OCI-LY1 (cell line): ENCODE results near the gene POLR3A.

ENCODE experiments used
- H2AFZ ChIP-seq: fragments of 200-600 bp; sonication (generic), shearing (Covaris generic); 2 replicates; pipeline ENCODE4 v1.6.0; 2014; ENCODE audit warnings: antibody characterized with exemption, mild to moderate bottlenecking, low read length
- H3F3A ChIP-seq: fragments of 200-600 bp; sonication (generic), shearing (Covaris generic); 2 replicates; pipeline ENCODE4 v1.6.0; 2014; ENCODE audit warnings: mild to moderate bottlenecking, antibody characterized with exemption, low read length, moderate library complexity; ENCODE audit not compliant: insufficient read depth
- H3K27ac ChIP-seq: fragments of 200-600 bp; sonication (generic); 2 replicates; pipeline ENCODE4 v1.5.1; 2014; ENCODE audit warnings: low read length, mixed run types, mild to moderate bottlenecking, low read depth; ENCODE audit not compliant: poor library complexity, severe bottlenecking
- H3K27me3 ChIP-seq: fragments of 200-600 bp; sonication (generic); 2 replicates; pipeline ENCODE4 v1.6.0; 2014; ENCODE audit warnings: antibody characterized with exemption, mild to moderate bottlenecking, low read length, moderate library complexity; ENCODE audit not compliant: insufficient read depth
- H3K36me3 ChIP-seq: fragments of 200-600 bp; sonication (generic); 2 replicates; pipeline ENCODE4 v1.6.1; 2014; ENCODE audit warnings: mild to moderate bottlenecking, antibody characterized with exemption, low read length, moderate library complexity, mixed read lengths; ENCODE audit not compliant: insufficient read depth
- H3K4me1 ChIP-seq: fragments of 200-600 bp; sonication (generic); 2 replicates; pipeline ENCODE4 v1.5.1; 2014; ENCODE audit warnings: mild to moderate bottlenecking, low read length, moderate library complexity; ENCODE audit not compliant: insufficient read depth, severe bottlenecking
- H3K4me2 ChIP-seq: fragments of 200-600 bp; sonication (generic), shearing (Covaris generic); 2 replicates; pipeline ENCODE4 v1.6.1; 2014; ENCODE audit warnings: low read length
- H3K4me3 ChIP-seq: fragments of 200-600 bp; sonication (generic); 2 replicates; pipeline ENCODE4 v1.5.1; 2014; ENCODE audit warnings: low read length, low read depth, mild to moderate bottlenecking, mixed read lengths; ENCODE audit not compliant: poor library complexity, severe bottlenecking
- H3K79me2 ChIP-seq: fragments of 200-600 bp; shearing (Covaris generic); 2 replicates; pipeline ENCODE4 v1.6.1; 2016; ENCODE audit warnings: mixed run types, low read length, mixed read lengths; ENCODE audit not compliant: insufficient read depth
- H3K9ac ChIP-seq: fragments of 200-600 bp; sonication (generic), shearing (Covaris generic); 2 replicates; pipeline ENCODE4 v1.6.1; 2014; ENCODE audit warnings: mild to moderate bottlenecking, low read length, mixed read lengths
- H3K9me2 ChIP-seq: fragments of 200-600 bp; sonication (generic), shearing (Covaris generic); 2 replicates; pipeline ENCODE4 v1.6.1; 2014; ENCODE audit warnings: low read depth, mild to moderate bottlenecking, low read length, mixed read lengths
- H3K9me3 ChIP-seq: fragments of 200-600 bp; shearing (Covaris generic); 2 replicates; pipeline ENCODE4 v1.6.1; 2014; ENCODE audit warnings: low read length, mixed read lengths
- H4K20me1 ChIP-seq: fragments of 200-600 bp; sonication (generic), shearing (Covaris generic); 2 replicates; pipeline ENCODE4 v1.6.0; 2016; ENCODE audit warnings: mild to moderate bottlenecking, low read length; ENCODE audit not compliant: insufficient read depth
- EZH2 ChIP-seq: fragments of 200-600 bp; sonication (generic), shearing (Covaris generic); IDR thresholded peaks from 2 replicates; pipeline ENCODE4 v1.8.0; 2017; ENCODE audit warnings: borderline replicate concordance, mixed run types, mild to moderate bottlenecking, antibody characterized with exemption, low read length, moderate library complexity, mixed read lengths
- TF ChIP-seq, protein P1 (sequence below): fragments of 200-600 bp; sonication (generic), shearing (Covaris generic); IDR thresholded peaks from 2 replicates; pipeline ENCODE4 v1.5.1; 2017; ENCODE audit warnings: mild to moderate bottlenecking, antibody characterized with exemption, low read length, moderate library complexity, mixed read lengths

POLR3A gene

DNA sequence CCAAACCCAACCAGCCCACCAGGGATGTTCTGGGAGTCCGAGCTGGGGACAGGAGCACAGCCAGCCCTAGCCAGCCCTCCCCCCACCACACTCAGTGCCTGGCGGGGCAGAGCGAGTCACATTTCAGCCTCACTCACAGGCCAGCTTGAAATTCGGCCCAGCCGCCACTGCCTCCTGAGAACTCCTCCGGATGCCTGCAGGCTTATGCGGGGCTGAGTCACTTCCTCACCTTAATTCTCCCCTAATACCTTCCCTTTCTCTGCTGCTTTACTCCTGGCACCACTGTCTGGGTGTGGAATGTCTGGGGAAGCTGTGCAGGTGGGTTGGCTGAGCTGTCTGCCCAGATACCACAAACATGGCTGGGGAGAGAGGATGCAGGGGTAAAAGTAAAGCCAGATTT lies 80.1 kb downstream of the POLR3A start:
- Histone ChIP-seq H3K27me3 (no peaks in the 10 kb centered on the region), H3K9me2 (no peaks in the 10 kb centered on the region), H3K4me3 (no peak overlapping the region), H3F3A (no peaks in the 10 kb centered on the region), H3K27ac (no peak overlapping the region), H3K79me2 (no peaks in the 10 kb centered on the region), H4K20me1 (no peaks in the 10 kb centered on the region), H3K9me3 (no peaks in the 10 kb centered on the region), H2AFZ (no peak overlapping the region), H3K9ac (no peak overlapping the region), H3K4me2 (no peak overlapping the region), H3K4me1 (no peaks in the 10 kb centered on the region), H3K36me3 (no peaks in the 10 kb centered on the region; the same call in 1 of the 2 replicates)
- TF ChIP-seq, protein P1, sequence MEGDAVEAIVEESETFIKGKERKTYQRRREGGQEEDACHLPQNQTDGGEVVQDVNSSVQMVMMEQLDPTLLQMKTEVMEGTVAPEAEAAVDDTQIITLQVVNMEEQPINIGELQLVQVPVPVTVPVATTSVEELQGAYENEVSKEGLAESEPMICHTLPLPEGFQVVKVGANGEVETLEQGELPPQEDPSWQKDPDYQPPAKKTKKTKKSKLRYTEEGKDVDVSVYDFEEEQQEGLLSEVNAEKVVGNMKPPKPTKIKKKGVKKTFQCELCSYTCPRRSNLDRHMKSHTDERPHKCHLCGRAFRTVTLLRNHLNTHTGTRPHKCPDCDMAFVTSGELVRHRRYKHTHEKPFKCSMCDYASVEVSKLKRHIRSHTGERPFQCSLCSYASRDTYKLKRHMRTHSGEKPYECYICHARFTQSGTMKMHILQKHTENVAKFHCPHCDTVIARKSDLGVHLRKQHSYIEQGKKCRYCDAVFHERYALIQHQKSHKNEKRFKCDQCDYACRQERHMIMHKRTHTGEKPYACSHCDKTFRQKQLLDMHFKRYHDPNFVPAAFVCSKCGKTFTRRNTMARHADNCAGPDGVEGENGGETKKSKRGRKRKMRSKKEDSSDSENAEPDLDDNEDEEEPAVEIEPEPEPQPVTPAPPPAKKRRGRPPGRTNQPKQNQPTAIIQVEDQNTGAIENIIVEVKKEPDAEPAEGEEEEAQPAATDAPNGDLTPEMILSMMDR: no peak
- TF ChIP-seq EZH2: no peak

DNA sequence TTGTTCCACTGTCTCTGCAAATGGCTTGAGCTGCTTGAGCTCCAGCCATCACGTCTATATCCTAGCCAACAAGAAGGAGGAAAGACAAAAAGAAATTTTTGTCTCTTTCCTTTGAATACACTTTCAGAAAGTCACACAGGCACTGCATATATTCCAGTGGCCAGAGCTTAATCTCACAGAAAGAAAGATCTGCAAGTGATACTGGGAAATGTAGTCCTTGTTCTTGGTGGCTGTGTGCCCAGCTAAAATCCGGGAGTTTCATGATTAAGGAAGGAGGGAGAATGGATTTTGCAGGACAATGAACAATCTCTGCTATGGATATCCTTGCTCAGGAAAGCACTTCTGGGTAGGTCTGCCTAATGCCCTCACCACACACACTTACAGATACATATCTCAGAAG lies 83.2 kb downstream of the POLR3A start:
- H3K4me3 ChIP-seq: no peak overlapping the region
- no peak for TF ChIP-seq EZH2
- TF ChIP-seq, protein P1: no peak
- no peaks in the 10 kb centered on the region for H3K4me1 ChIP-seq
- H3K4me2 ChIP-seq: no peak overlapping the region
- no peak overlapping the region for H3K9ac ChIP-seq
- no peaks in the 10 kb centered on the region for H3K79me2 ChIP-seq
- no peak overlapping the region for H2AFZ ChIP-seq
- H4K20me1 ChIP-seq: no peaks in the 10 kb centered on the region
- no peak overlapping the region for H3K27ac ChIP-seq
- no peaks in the 10 kb centered on the region; the same call in 1 of the 2 replicates for H3K36me3 ChIP-seq
- H3K9me2 ChIP-seq: no peaks in the 10 kb centered on the region
- H3F3A ChIP-seq: no peaks in the 10 kb centered on the region
- H3K9me3 ChIP-seq: no peaks in the 10 kb centered on the region
- no peaks in the 10 kb centered on the region for H3K27me3 ChIP-seq

DNA sequence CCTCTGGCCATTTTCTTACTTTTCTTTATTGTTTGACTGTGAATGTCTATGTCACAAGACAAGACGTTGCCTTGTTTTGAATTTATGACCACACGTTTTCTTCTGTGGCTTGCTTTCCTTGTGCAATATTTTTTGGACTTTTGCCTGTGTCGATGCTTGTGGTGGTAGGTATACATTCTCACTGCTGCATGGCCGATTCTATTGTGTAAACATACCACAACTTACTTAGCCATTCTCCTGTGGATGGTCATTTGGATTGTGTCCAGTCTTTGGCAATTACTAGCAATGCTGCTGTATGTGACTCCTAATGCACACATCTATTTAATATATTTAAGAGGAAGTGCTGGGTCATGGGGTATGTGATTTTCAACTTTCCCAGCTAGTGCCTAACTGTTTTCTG lies 84.8 kb downstream of the POLR3A start:
- H3K4me3 ChIP-seq: no peak overlapping the region
- no peaks in the 10 kb centered on the region for H3K36me3 ChIP-seq
- H3K4me1 ChIP-seq: no peaks in the 10 kb centered on the region
- H3K9me3 ChIP-seq: no peaks in the 10 kb centered on the region
- H3K27me3 ChIP-seq: no peaks in the 10 kb centered on the region
- no peak overlapping the region for H3K27ac ChIP-seq
- H3K9ac ChIP-seq: no peak overlapping the region
- no peak overlapping the region for H2AFZ ChIP-seq
- H3K4me2 ChIP-seq: no peak overlapping the region
- no peaks in the 10 kb centered on the region for H4K20me1 ChIP-seq
- no peaks in the 10 kb centered on the region for H3F3A ChIP-seq
- no peaks in the 10 kb centered on the region for H3K9me2 ChIP-seq
- H3K79me2 ChIP-seq: no peaks in the 10 kb centered on the region
- TF ChIP-seq, protein P1: no peak
- no peak for TF ChIP-seq EZH2
